NCI-H1694 treated with DMSO at 0.1 percent for 48 hours (cell line): ENCODE measurements around the gene ATP8A2.

Experiments
- DNase-seq: peaks from one replicate; lab custom pipeline; 2025; lab: John Stamatoyannopoulos, UW

ATP8A2 gene

GRCh38 chr13:26074706-26075105 lies 702.9 kb downstream of the ATP8A2 start:
- no peak for DNase-seq
